ENCODE data around the gene SLC2A9. TPM values are rescaled to one million over a fixed set of nuclear protein-coding genes. Genes with fewer than 3 reads are reported as not detected.
"Not testable (repeated sequence)": the region's sequence is repeated elsewhere in the genome, so short reads cannot be mapped to it uniquely, and the experiment has no call there.

Gene SLC2A9
- total RNA-seq, 1 donor from 2014 or later, result 0.72 TPM

GRCh38 chr4:9931146-9931545, 90.2 kb downstream of the SLC2A9 start:
- no peak for DNase-seq (ENCODE audit: low read depth)

- no peak for DNase-seq (ENCODE audit: low read depth)
Observed at GRCh38 chr4:9929111-9929510, 92.2 kb downstream of the SLC2A9 start.

GRCh38 chr4:9927341-9928007, 93.8 kb downstream of the SLC2A9 start:
- DNase-seq (ENCODE audit: low read depth), result no peak

- no peak for DNase-seq (ENCODE audit: low read depth)
Observed at GRCh38 chr4:9926586-9926985, 94.7 kb downstream of the SLC2A9 start.

- no peak for DNase-seq (ENCODE audit: low read depth)
Observed at GRCh38 chr4:9925750-9926439, 95.4 kb downstream of the SLC2A9 start.

- DNase-seq (ENCODE audit: low read depth), result peak; percentile 3
Observed at GRCh38 chr4:9924750-9925149, 96.5 kb downstream of the SLC2A9 start.

- no peak for DNase-seq (ENCODE audit: low read depth)
Observed at GRCh38 chr4:9923195-9923812, 98.0 kb downstream of the SLC2A9 start.

- no peak for DNase-seq (ENCODE audit: low read depth)
Observed at GRCh38 chr4:9921326-9921725, 100.0 kb downstream of the SLC2A9 start.

- no peak for DNase-seq (ENCODE audit: low read depth)
Observed at GRCh38 chr4:9920029-9920428, 101.3 kb downstream of the SLC2A9 start.

- DNase-seq (ENCODE audit: low read depth), result no peak
Observed at GRCh38 chr4:9919047-9919446, 102.2 kb downstream of the SLC2A9 start.

GRCh38 chr4:9918484-9918883, 102.8 kb downstream of the SLC2A9 start:
- DNase-seq (ENCODE audit: low read depth), result no peak

GRCh38 chr4:9916937-9917336, 104.4 kb downstream of the SLC2A9 start:
- DNase-seq (ENCODE audit: low read depth), result peak; percentile 6

- no peak for DNase-seq (ENCODE audit: low read depth)
Observed at GRCh38 chr4:9916346-9916745, 105.0 kb downstream of the SLC2A9 start.

GRCh38 chr4:9913846-9914245, 107.5 kb downstream of the SLC2A9 start:
- no peak for DNase-seq (ENCODE audit: low read depth)

- DNase-seq (ENCODE audit: low read depth), result no peak
Observed at GRCh38 chr4:9906996-9907395, 114.3 kb downstream of the SLC2A9 start.

GRCh38 chr4:9904976-9905587, 116.2 kb downstream of the SLC2A9 start:
- DNase-seq (ENCODE audit: low read depth), result no peak

- no peak for DNase-seq (ENCODE audit: low read depth)
Observed at GRCh38 chr4:9903317-9903716, 118.0 kb downstream of the SLC2A9 start.

GRCh38 chr4:9901257-9901656, 120.0 kb downstream of the SLC2A9 start:
- no peak for DNase-seq (ENCODE audit: low read depth)

GRCh38 chr4:9900633-9901032, 120.7 kb downstream of the SLC2A9 start:
- not testable (repeated sequence) for DNase-seq (ENCODE audit: low read depth)

GRCh38 chr4:9899306-9900055, 121.8 kb downstream of the SLC2A9 start:
- DNase-seq (ENCODE audit: low read depth), result no peak

- no peak for DNase-seq (ENCODE audit: low read depth)
Observed at GRCh38 chr4:9898596-9899305, 122.5 kb downstream of the SLC2A9 start.
